ENCODE results near the gene NRN1. TPM values are rescaled to one million over a fixed set of nuclear protein-coding genes. Genes with fewer than 3 reads are reported as not detected.

The NRN1 gene
- total and polyA plus RNA-seq, 2 experiments from 2014 or later = not detected

DNA sequence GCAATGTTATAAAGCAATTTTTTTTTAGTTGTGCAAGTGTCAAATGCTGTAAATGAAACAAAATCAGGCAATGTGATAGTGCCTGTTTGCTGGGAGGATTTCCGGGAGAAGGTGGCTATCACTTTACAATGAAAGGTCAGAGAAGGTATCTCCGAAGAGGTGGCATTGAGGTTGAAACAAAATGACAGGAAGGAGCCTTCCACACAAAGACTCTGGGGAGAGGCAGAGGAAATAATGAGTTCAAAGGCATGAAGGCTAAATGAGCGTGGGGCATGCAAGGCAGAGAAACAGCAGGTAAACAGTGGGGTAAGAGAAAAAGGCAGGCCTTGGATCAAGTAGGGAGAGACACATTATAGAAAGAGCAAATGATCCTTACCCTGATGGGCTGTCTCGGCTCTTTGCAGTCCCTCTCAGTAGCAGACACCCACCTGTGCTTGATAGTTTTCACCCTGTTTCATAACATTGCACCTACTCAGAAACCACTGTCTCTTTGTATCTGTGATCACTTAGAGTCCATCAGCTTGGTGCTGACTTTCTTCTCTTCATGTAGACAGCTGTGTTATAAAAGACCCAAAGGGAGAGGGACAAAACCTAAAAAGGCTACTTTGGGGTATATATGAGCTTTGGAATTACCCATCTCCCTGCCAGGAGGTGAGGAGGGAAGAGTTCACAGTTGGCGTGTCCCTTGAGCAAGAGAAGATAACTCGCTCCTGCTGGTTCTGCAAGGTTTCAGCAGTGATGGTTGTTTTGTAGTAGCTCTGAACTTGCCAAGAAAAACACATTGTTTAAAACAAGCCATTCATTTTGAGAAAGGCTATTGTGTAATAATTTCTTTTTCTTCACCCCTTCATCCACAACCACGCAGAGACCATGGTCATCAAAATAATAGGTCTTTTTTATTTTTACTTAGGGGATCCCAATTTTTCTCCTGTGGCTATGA is 22.3 kb downstream of the NRN1 start:
- H3K9me3 ChIP-seq (ENCODE audit: low read depth) = no peaks in the 10 kb centered on the region
- TF ChIP-seq, protein P1, sequence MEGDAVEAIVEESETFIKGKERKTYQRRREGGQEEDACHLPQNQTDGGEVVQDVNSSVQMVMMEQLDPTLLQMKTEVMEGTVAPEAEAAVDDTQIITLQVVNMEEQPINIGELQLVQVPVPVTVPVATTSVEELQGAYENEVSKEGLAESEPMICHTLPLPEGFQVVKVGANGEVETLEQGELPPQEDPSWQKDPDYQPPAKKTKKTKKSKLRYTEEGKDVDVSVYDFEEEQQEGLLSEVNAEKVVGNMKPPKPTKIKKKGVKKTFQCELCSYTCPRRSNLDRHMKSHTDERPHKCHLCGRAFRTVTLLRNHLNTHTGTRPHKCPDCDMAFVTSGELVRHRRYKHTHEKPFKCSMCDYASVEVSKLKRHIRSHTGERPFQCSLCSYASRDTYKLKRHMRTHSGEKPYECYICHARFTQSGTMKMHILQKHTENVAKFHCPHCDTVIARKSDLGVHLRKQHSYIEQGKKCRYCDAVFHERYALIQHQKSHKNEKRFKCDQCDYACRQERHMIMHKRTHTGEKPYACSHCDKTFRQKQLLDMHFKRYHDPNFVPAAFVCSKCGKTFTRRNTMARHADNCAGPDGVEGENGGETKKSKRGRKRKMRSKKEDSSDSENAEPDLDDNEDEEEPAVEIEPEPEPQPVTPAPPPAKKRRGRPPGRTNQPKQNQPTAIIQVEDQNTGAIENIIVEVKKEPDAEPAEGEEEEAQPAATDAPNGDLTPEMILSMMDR (IDR thresholded peaks at IDR 0.05; ENCODE audit: poor library complexity) = no peak
- no peak for TF ChIP-seq EZH2phosphoT487 (IDR thresholded peaks at IDR 0.05; ENCODE audit: low read depth, severe bottlenecking, unreplicated experiment)
- TF ChIP-seq EZH2 (IDR thresholded peaks at IDR 0.05; ENCODE audit: borderline replicate concordance) = no peak

DNA sequence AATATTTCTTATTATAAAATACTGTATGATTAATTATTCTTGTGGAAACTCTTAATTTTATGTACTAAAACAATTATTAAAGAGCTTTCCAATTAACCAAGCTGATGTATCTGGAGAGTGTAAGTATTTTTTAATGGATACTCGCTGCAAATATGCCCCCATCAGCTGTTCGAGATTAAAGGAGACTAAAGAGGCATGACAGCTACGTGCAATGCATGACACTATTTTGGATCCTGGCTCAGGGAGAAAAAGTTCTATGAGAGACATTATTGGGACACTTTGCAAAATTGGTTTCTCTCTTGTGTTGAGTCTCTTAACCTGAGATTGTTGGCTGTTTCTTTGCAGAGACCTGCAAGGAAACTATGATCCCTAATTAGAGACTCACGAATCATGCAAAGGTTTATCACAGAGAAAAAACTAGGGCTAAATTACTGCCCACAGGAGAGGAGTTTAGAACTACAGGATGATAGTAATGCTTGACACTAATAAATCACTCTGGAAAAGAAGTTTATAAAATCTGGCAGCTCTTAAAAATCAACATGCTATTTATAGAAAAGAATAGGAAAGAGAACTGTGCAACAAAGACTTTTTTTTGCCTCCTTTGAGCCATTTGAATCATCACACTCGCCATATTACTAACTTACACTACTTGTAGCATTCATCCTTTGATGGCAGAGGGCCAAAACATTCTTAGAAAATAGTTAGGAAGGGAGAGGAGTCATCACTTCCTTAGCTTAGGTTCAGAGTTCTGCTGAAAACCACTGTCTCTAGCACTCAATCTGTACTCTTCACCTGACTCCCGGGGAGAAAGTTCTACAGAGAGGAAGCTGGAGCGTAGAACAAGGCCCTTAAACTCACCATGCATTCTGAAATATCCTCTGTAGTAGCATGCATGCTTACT is 25.3 kb downstream of the NRN1 start:
- TF ChIP-seq EZH2 (IDR thresholded peaks at IDR 0.05; ENCODE audit: borderline replicate concordance) (no peak), EZH2phosphoT487 (IDR thresholded peaks at IDR 0.05; ENCODE audit: low read depth, severe bottlenecking, unreplicated experiment) (no peak)
- TF ChIP-seq, protein P1 (IDR thresholded peaks at IDR 0.05; ENCODE audit: poor library complexity) = no peak
- no peaks in the 10 kb centered on the region for H4K20me1 ChIP-seq (ENCODE audit: insufficient read depth, poor library complexity, severe bottlenecking)

More for the DNA sequence above, 22.3 kb downstream of the NRN1 start:
- 78% methylated on average over 7 of the region's 7 CpGs for WGBS (ENCODE audit: low lambda C conversion rate, missing lambda C conversion rate)
- no peak for DNase-seq (ENCODE audit: low spot score)
- Histone ChIP-seq H3K36me3 (replicated peaks; ENCODE audit: insufficient read depth, low read depth) (no peaks in the 10 kb centered on the region), H3K4me2 (no peak overlapping the region), H3K4me3 (no peak overlapping the region), H3K27ac (no peak overlapping the region), H3K27me3 (peaks cover 28% of the 10 kb centered on the region), H3K79me2 (no peaks in the 10 kb centered on the region), H3K4me1 (ENCODE audit: insufficient read depth) (no peaks in the 10 kb centered on the region), H2AFZ (no peak overlapping the region), H3K9me2 (replicated peaks; ENCODE audit: insufficient read depth) (no peaks in the 10 kb centered on the region), H4K20me1 (ENCODE audit: insufficient read depth, poor library complexity, severe bottlenecking) (no peaks in the 10 kb centered on the region)

DNA sequence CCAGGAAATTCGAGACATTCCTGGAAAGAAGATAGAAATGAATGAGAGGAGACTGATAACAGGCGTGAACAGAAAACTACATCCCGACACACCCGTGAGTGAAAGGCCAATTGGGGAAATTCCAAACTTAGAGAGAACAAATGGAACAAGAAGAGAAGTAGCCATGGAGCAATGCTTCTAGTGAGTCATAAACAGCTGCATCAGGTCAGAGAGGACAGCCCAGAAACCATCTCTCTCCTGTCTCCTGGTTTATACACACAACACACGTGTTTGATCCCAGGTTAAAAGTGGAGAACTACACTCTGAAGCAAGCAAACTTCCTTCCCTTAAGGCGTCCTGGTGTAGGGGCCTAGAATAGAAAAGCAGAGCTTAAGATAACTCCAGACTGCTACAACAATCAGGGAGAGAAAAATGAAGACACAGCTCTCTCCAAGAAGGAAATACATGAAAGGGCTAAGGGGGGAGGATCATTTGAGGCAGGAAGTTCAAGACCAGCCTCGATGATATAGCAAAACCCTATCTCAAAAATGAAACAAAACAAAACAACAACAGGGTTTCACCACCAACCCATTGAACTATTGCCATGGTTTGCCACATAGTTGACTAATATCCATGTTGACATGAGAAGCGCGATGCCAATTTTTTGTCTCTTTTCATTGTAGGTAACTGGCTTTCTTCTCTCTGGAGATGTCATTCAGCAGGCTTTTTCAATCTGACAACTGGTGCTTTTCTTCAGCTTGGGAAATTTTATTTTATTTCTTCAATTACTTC is 26.9 kb downstream of the NRN1 start:
- H3K27ac ChIP-seq = no peak overlapping the region
- 80% methylated on average over 9 of the region's 9 CpGs for WGBS (ENCODE audit: low lambda C conversion rate, missing lambda C conversion rate)
- peaks cover 6% of the 10 kb centered on the region for H3K27me3 ChIP-seq
- no peaks in the 10 kb centered on the region for H3K9me3 ChIP-seq (ENCODE audit: low read depth)
- H4K20me1 ChIP-seq (ENCODE audit: insufficient read depth, poor library complexity, severe bottlenecking) = no peaks in the 10 kb centered on the region
- no peaks in the 10 kb centered on the region for H3K4me1 ChIP-seq (ENCODE audit: insufficient read depth)
- no peak overlapping the region for H2AFZ ChIP-seq
- H3K9me2 ChIP-seq (replicated peaks; ENCODE audit: insufficient read depth) = no peaks in the 10 kb centered on the region
- TF ChIP-seq EZH2 (IDR thresholded peaks at IDR 0.05; ENCODE audit: borderline replicate concordance) (no peak), EZH2phosphoT487 (IDR thresholded peaks at IDR 0.05; ENCODE audit: low read depth, severe bottlenecking, unreplicated experiment) (no peak)
- TF ChIP-seq, protein P1 (IDR thresholded peaks at IDR 0.05; ENCODE audit: poor library complexity) = no peak
- no peaks in the 10 kb centered on the region for H3K36me3 ChIP-seq (replicated peaks; ENCODE audit: insufficient read depth, low read depth)
- H3K79me2 ChIP-seq = no peaks in the 10 kb centered on the region
- DNase-seq (ENCODE audit: low spot score) = no peak
- no peak overlapping the region for H3K4me2 ChIP-seq
- H3K4me3 ChIP-seq = no peak overlapping the region

More for the DNA sequence above, 25.3 kb downstream of the NRN1 start:
- Histone ChIP-seq H3K27me3 (peaks cover 6% of the 10 kb centered on the region), H2AFZ (no peak overlapping the region), H3K9me2 (replicated peaks; ENCODE audit: insufficient read depth) (no peaks in the 10 kb centered on the region), H3K4me3 (no peak overlapping the region), H3K27ac (no peak overlapping the region), H3K36me3 (replicated peaks; ENCODE audit: insufficient read depth, low read depth) (no peaks in the 10 kb centered on the region), H3K79me2 (no peaks in the 10 kb centered on the region), H3K4me1 (ENCODE audit: insufficient read depth) (no peaks in the 10 kb centered on the region), H3K4me2 (no peak overlapping the region), H3K9me3 (ENCODE audit: low read depth) (no peaks in the 10 kb centered on the region)
- WGBS (ENCODE audit: low lambda C conversion rate, missing lambda C conversion rate) = 84% methylated on average over 7 of the region's 7 CpGs
- DNase-seq (ENCODE audit: low spot score) = no peak

Data from hepatocyte (in vitro differentiated cells).